DND-41 (cell line): ENCODE measurements around the gene SEZ6L2.

Experiments used
- ATAC-seq: fragments of 200-7000 bp; cut with Tn5 transposase; 3 replicates; pipeline ENCODE4 v1.9.1; 2021; ENCODE audit warnings: low read depth; ENCODE audit not compliant: insufficient read depth
- DNase-seq: peaks from one replicate; pipeline ENCODE4 v3.0.0-alpha.2; 2020
- H2AFZ ChIP-seq: 2 replicates; pipeline ENCODE4 v1.6.0; 2012; ENCODE audit warnings: low read depth, low read length
- H3K27ac ChIP-seq: 2 replicates; pipeline ENCODE4 v1.5.1; 2012; ENCODE audit warnings: low read length, inconsistent platforms
- H3K27me3 ChIP-seq: fragments of 200-600 bp; sonication (generic); 2 replicates; pipeline ENCODE4 v1.6.0; 2012; ENCODE audit warnings: low read length, mild to moderate bottlenecking, inconsistent platforms; ENCODE audit not compliant: insufficient read depth, poor library complexity
- H3K36me3 ChIP-seq: 2 replicates; pipeline ENCODE4 v1.5.1; 2012; ENCODE audit warnings: low read length, inconsistent platforms; ENCODE audit not compliant: insufficient read depth
- H3K4me1 ChIP-seq: 2 replicates; pipeline ENCODE4 v1.5.1; 2012; ENCODE audit warnings: mild to moderate bottlenecking, low read length; ENCODE audit not compliant: insufficient read depth
- H3K4me2 ChIP-seq: 2 replicates; pipeline ENCODE4 v1.6.0; 2012; ENCODE audit warnings: mild to moderate bottlenecking, moderate library complexity, low read length, inconsistent platforms; ENCODE audit not compliant: insufficient read depth
- H3K4me3 ChIP-seq, 2 experiments: fragments of 200-600 bp in 1 of 2; shearing (Covaris generic) in 1 of 2; 2 replicates each; pipeline ENCODE4 v1.5.1; 2012 to 2016; ENCODE audit warnings: inconsistent platforms in 2 of 2, low read length in 2 of 2, mild to moderate bottlenecking in 2 of 2, low read depth in 1 of 2, moderate library complexity in 1 of 2
- H3K79me2 ChIP-seq: 2 replicates; pipeline ENCODE4 v1.6.0; 2012; ENCODE audit warnings: low read length, inconsistent platforms; ENCODE audit not compliant: insufficient read depth
- H3K9ac ChIP-seq: 2 replicates; pipeline ENCODE4 v1.6.0; 2012; ENCODE audit warnings: low read depth, mild to moderate bottlenecking, inconsistent platforms, low read length, moderate library complexity
- H3K9me3 ChIP-seq: 2 replicates; pipeline ENCODE4 v1.5.1; 2012; ENCODE audit warnings: low read length, moderate library complexity, mild to moderate bottlenecking, inconsistent platforms; ENCODE audit not compliant: insufficient read depth, severe bottlenecking
- H4K20me1 ChIP-seq: 2 replicates; pipeline ENCODE4 v1.6.0; 2012; ENCODE audit warnings: low read length; ENCODE audit not compliant: insufficient read depth
- CTCF ChIP-seq: IDR thresholded peaks from 2 replicates; pipeline ENCODE4 v1.5.1; 2012; ENCODE audit warnings: borderline replicate concordance, low read length, moderate library complexity, mild to moderate bottlenecking; ENCODE audit not compliant: poor library complexity, severe bottlenecking; ENCODE audit errors: extremely low read depth
- EZH2 ChIP-seq: IDR thresholded peaks from 3 replicates; pipeline ENCODE4 v1.6.1; 2012; ENCODE audit warnings: borderline replicate concordance, low read depth, mild to moderate bottlenecking, moderate library complexity, low read length, inconsistent platforms; ENCODE audit not compliant: severe bottlenecking

SEZ6L2 gene

GRCh38 chr16:29899516-29900101 is at the start of gene SEZ6L2:
Gene SEZ6L2, minus strand, starts transcription at chr16:29899550. Its CDS starts 531 bp downstream, at chr16:29899019.
- H3K27me3 ChIP-seq: peaks cover 8% of the 10 kb centered on the region
- no peaks in the 10 kb centered on the region for H3K9me3 ChIP-seq
- peak within 1 kb of the TSS; percentile 14 to 58; a peak in 3 of 4 replicates for H3K4me3 ChIP-seq
- no peaks in the 10 kb centered on the region for H3K36me3 ChIP-seq
- H3K27ac ChIP-seq: no peak within 1 kb of the TSS
- H3K79me2 ChIP-seq: no peaks in the 10 kb centered on the region
- H3K4me1 ChIP-seq: peaks cover 26% of the 10 kb centered on the region
- peaks cover 14% of the 10 kb centered on the region for H4K20me1 ChIP-seq
- peak within 1 kb of the TSS; percentile 79 for H3K4me2 ChIP-seq
- H3K9ac ChIP-seq: peak within 1 kb of the TSS; percentile 30; the same call in 1 of the 2 replicates
- DNase-seq (peak; percentile 83), ATAC-seq (peak; percentile 37)
- peak within 1 kb of the TSS; percentile 46 for H2AFZ ChIP-seq
- no peak for TF ChIP-seq CTCF
- no peak for TF ChIP-seq EZH2

DNA sequence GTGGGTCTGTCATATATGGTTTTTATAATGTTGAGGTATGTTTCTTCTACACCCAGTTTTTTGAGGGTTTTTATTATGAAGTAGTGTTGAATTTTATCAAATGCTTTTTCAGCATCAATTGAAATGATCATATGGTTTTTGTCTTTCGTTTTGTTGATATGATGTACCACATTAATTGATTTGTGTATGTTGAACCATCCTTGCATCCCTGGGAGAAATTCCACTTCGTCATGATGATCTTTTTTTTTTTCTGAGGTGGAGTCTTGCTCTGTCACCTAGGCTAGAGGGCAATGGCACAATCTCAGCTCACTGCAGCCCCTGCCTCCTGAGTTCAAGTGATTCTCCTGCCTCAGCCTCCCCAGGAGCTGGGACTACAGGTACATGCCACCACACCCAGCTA is 48.5 kb upstream of the SEZ6L2 start:
- H3K4me3 ChIP-seq: no peak overlapping the region
- H3K27ac ChIP-seq: no peak overlapping the region
- H3K4me1 ChIP-seq: no peaks in the 10 kb centered on the region
- H3K79me2 ChIP-seq: no peaks in the 10 kb centered on the region
- no peak for TF ChIP-seq EZH2
- TF ChIP-seq CTCF: no peak
- H3K36me3 ChIP-seq: no peaks in the 10 kb centered on the region
- DNase-seq (no peak), ATAC-seq (no peak)
- H3K9ac ChIP-seq: no peak overlapping the region
- H3K4me2 ChIP-seq: no peak overlapping the region
- H2AFZ ChIP-seq: no peak overlapping the region
- no peaks in the 10 kb centered on the region for H3K9me3 ChIP-seq
- H4K20me1 ChIP-seq: no peaks in the 10 kb centered on the region
- H3K27me3 ChIP-seq: no peaks in the 10 kb centered on the region

- H3K27me3 ChIP-seq: no peaks in the 10 kb centered on the region
- no peaks in the 10 kb centered on the region for H3K79me2 ChIP-seq
- no peak overlapping the region for H3K27ac ChIP-seq
- no peak overlapping the region for H3K9ac ChIP-seq
- H3K36me3 ChIP-seq: no peaks in the 10 kb centered on the region
- no peak overlapping the region for H3K4me3 ChIP-seq
- DNase-seq: no peak
- H3K9me3 ChIP-seq: no peaks in the 10 kb centered on the region
- no peaks in the 10 kb centered on the region for H4K20me1 ChIP-seq
- no peak overlapping the region for H2AFZ ChIP-seq
- no peak overlapping the region for H3K4me2 ChIP-seq
- TF ChIP-seq EZH2 (no peak), CTCF (peak; percentile 27)
- no peak for ATAC-seq
- no peaks in the 10 kb centered on the region for H3K4me1 ChIP-seq
Measured at GRCh38 chr16:29943846-29944799, 44.8 kb upstream of the SEZ6L2 start.
